ENCODE data around the gene ZNF627. TPM values are rescaled to one million over a fixed set of nuclear protein-coding genes. Genes with fewer than 3 reads are reported as not detected.
A peak's percentile ranks its signal among the peaks of the same experiment; 100 is the strongest.
"Not testable (repeated sequence)": the region's sequence is repeated elsewhere in the genome, so short reads cannot be mapped to it uniquely, and the experiment has no call there.

Gene ZNF627
- total RNA-seq, 1 donor from 2014 or later, result 82.0 TPM

DNA sequence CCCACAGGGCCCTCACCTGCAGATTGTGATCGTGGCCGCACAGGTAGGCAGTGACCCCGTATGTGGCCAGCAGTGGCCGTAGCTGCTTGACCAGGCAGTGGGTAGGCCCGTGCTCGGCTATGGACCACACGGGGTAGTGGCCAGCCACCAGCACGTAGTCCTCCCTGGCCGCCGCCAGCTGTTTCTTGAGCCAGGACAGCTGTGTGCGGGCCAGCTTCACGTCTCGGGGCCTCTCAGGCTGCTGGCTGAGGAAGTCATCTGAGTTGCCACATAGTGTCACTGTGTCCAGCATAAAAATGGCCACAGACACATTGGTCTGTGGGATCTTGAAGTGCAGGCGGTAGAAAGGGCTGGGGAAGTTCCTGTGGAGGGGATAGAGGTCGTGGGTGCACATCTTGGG lies 21.1 kb upstream of the ZNF627 start:
- no peak for DNase-seq

GRCh38 chr19:11577451-11578257 lies 19.6 kb upstream of the ZNF627 start, which contains the start of gene ACP5:
TSS of gene ACP5 (minus strand) at chr19:11577645. CDS start at chr19:11577317, 328 bp downstream.
- DNase-seq, result no peak

GRCh38 chr19:11578258-11579142 lies 18.8 kb upstream of the ZNF627 start:
- no peak for DNase-seq

GRCh38 chr19:11580116-11580515 lies 17.2 kb upstream of the ZNF627 start:
- DNase-seq, result no peak

GRCh38 chr19:11581740-11582139 lies 15.5 kb upstream of the ZNF627 start:
- DNase-seq, result no peak

- DNase-seq, result no peak
Observed at GRCh38 chr19:11586331-11586730, 11.0 kb upstream of the ZNF627 start.

GRCh38 chr19:11587302-11587974 lies 9.8 kb upstream of the ZNF627 start:
- DNase-seq, result peak; percentile 42

DNA sequence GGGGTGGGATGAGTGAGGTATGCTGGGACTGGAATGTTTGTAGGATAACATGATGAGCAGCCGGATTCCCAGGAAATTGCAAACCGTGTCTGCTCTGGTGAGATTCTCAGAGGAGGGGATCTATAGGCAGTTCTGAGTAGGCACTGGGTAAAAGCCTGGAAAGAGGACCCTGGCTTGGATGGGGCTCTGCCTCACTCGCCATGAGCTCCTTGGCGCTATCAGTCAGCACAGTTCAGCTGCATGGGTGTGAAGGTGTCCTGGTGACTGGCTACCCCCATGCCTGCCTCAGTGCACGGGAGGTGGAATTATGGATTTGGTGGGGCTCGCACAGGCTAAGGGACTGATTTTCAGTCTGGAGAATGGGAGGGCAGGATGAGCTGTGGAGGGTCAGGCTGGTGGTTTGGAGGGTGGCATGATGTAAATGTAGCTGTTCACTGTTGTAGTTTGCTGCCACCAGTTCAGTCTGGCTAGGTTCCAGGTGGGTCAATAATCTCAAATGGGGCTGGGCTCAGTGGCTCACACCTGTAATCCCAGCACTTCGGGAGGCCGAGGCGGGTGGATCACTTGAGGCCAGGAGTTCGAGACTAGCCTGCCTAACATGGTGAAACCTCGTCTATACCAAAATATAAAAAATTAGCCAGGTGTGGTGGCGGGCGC lies 9.2 kb upstream of the ZNF627 start:
- DNase-seq, result no peak

GRCh38 chr19:11594084-11594483 lies 3.2 kb upstream of the ZNF627 start:
- no peak for DNase-seq

DNA sequence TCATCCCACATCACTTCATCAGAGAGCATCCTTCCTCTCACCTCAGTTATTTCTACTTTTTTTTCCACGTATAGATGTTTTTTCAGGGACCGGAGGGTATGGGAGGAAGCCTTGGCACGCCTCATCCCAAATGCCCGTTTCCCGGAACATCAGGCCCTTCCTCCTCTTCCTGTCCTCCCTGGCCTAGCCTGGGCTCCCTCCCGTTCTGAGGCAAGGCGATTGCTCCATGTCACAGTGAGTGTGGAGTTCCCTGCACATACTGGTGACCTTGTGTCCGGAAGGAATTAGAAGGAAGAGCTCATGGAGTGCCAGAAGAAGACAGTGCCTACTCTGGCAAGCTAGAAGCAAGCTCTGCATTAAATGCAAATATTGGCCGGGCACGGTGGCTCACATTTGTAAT lies 1.1 kb upstream of the ZNF627 start:
- DNase-seq, result no peak

GRCh38 chr19:11598103-11598483 lies 810 bp downstream of the ZNF627 start:
- no peak for DNase-seq

DNA sequence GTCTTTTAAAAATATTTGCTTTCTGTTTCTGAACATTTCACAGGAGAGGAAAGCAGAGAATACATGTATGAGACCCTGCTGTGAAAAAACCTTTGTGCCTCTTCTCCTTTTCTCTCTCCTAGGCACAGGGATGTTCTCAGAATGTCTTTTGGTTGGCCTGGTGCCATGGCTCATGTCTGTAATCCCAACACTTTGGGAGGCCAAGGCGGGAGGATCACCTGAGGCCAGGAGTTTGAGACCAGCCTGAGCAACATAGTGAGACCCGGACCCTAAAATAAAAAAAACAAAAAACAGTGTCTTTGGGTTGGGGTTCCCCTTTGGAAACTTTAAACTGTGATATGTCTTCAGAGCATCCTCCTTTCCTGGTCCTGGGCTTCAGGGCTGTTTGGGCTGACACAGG lies 1.5 kb downstream of the ZNF627 start:
- no peak for DNase-seq

DNA sequence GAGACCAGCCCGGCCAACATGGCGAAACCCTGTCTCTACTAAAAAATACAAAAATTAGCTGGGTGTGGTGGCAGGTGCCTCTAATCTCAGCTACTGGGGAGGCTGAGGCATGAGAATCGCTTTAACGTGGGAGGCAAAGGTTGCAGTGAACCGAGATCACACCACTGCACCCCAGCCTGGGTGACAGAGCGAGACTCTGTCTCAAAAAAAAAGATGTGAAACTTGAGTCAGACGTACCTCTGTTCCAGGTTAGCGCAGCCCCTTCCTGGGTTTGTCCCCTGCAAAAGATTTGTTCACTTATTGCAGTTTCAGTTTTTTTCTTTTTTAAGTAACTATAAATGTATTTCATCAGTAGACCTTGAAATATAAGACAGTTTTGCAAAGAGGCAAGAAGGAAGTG lies 2.4 kb downstream of the ZNF627 start:
- DNase-seq, result not testable (repeated sequence)

- no peak for DNase-seq
Observed at GRCh38 chr19:11606484-11606883, 9.2 kb downstream of the ZNF627 start.

DNA sequence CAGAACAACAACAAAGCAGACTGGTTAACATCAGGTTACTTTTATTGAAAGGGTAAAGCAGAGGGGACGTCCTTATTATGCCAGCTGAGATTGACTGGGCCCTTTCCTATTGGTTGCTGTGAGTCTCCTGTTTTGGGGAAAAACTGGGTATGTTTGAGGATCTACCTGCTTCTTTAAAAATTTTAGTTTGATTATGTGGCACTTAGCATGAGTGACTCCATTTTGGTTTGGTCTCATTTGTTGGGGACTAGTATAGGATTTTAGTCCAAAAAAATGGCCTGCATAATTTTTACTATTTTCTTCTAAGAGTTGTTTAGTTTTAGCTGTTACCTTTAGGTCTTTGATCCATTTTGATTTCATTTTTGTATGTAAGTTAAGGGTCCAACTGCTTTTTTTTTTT lies 14.4 kb downstream of the ZNF627 start:
- no peak for DNase-seq

DNA sequence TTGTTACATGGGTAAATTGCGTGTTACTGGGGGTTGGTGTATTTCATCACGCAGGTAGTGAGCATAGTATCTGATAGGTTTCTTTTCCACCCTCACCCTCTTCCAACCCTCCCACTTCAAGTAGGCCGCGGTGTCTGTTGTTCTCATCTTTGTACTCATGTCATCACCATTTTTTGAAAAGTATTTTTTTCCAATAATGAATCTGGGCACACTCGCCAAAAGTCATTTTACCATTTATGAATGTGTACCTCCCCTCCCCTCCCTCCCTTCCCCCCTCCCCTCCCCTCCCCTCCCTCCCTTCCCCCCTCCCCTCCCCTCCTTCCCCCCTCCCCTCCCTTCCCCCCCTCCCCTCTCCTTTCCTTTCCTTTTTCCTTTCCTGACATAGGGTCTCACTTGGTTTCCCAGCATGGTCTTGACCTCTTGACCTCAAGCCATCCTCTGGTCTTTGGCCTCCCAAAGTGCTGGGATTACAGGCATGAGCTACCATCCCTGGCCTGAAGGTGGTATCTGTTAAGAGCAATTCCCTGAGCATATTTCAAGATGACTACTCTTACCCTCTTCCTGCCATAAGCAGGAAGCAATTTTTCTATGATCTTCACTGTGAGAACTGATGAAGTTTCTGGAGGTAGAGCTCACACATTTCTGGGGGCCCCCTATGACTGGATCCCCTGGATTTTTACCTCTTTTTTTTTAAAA lies 15.7 kb downstream of the ZNF627 start:
- DNase-seq, result no peak

- no peak for DNase-seq
Observed at GRCh38 chr19:11617180-11618062, 20.1 kb downstream of the ZNF627 start.

DNA sequence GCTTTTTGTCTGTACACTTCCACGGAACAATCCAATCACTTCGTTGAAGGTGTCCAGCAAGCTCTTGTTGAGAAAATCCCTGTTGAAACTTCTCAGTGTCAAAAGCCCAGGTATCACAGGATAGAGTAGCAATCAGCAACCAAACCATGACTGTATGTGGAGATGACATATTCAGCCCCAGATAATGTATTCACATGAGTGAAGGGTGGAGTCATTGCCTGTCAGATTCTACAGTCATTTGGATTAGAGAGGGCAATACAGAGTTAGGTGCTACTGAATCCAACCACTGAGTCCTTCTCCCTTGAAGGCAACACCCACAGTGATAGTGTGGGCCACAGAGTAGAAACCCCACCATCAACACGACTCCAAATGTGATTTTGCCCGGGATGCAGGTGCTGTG lies 23.3 kb downstream of the ZNF627 start:
- no peak for DNase-seq

GRCh38 chr19:11622401-11622800 lies 25.1 kb downstream of the ZNF627 start:
- DNase-seq, result not testable (repeated sequence)

- no peak for DNase-seq
Observed at GRCh38 chr19:11624069-11624463, 26.8 kb downstream of the ZNF627 start.

DNA sequence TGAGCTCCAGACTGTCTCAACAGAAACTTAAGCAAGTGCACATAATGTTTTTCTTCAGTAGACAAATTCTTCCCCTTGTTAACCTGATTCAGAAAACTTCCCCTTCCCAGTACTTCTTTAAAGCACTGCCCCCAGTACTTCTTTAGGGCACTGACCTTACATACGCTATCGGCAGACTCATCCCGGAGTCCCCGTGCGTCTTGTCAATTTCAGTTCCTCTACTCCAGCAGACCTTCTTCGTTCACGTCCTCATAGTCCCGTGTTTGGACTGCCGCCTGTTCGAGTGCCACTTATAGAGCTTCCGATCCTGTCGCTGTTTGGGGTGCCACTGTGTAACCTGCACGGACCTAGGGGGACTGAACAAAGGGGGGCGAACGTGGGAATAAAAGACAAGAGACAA lies 29.0 kb downstream of the ZNF627 start:
- DNase-seq, result no peak

Data from occipital lobe (tissue), 2 donors.